Lung (tissue), 12 donors: ENCODE data around the gene TSC22D2. TPM values are rescaled to one million over a fixed set of nuclear protein-coding genes. Genes with fewer than 3 reads are reported as not detected.

ENCODE experiments used
- ATAC-seq: fragments of 200-7000 bp; cut with Tn5 transposase; one replicate; pipeline ENCODE4 v1.9.1; 2020; ENCODE audit warnings: moderate number of reproducible peaks; ENCODE audit not compliant: insufficient read depth, low FRiP score
- DNase-seq, 3 donors: peaks; one replicate each; pipeline ENCODE4 v3.0.0-alpha.2; 2013 to 2017
- H3K27ac ChIP-seq, 2 donors: one replicate each; pipeline ENCODE4 v1.5.1; 2013; ENCODE audit warnings: mild to moderate bottlenecking in 2 of 2, moderate library complexity in 2 of 2, control low read depth in 1 of 2, inconsistent platforms in 1 of 2, low read depth in 1 of 2, low read length in 1 of 2
- H3K27me3 ChIP-seq, 3 donors: one replicate each; pipeline ENCODE4 v1.5.1; 2013; ENCODE audit warnings: low read length in 2 of 3; ENCODE audit not compliant: control insufficient read depth in 3 of 3, insufficient read depth in 3 of 3
- H3K36me3 ChIP-seq, 4 donors: one replicate each; pipeline ENCODE4 v1.5.1; 2013; ENCODE audit warnings: low read length in 4 of 4, mild to moderate bottlenecking in 1 of 4, moderate library complexity in 1 of 4; ENCODE audit not compliant: control insufficient read depth in 4 of 4, insufficient read depth in 4 of 4
- H3K4me1 ChIP-seq, 5 donors: one replicate each; pipeline ENCODE4 v1.5.1; 2013; ENCODE audit warnings: low read length in 5 of 5, mild to moderate bottlenecking in 2 of 5, moderate library complexity in 1 of 5; ENCODE audit not compliant: control insufficient read depth in 5 of 5, insufficient read depth in 5 of 5
- H3K4me3 ChIP-seq: one replicate; pipeline ENCODE4 v1.5.1; 2013; ENCODE audit warnings: mild to moderate bottlenecking, control low read depth, moderate library complexity
- H3K9ac ChIP-seq, 2 donors: one replicate each; pipeline ENCODE4 v1.5.1; 2013; ENCODE audit warnings: low read length in 2 of 2, control low read depth in 1 of 2; ENCODE audit not compliant: insufficient read depth in 1 of 2
- H3K9me3 ChIP-seq, 4 donors: one replicate each; pipeline ENCODE4 v1.5.1; 2013; ENCODE audit warnings: low read length in 3 of 4, mild to moderate bottlenecking in 1 of 4, moderate library complexity in 1 of 4; ENCODE audit not compliant: control insufficient read depth in 4 of 4, insufficient read depth in 3 of 4
- CTCF ChIP-seq: IDR thresholded peaks from 2 replicates; pipeline ENCODE4 v1.5.1; 2012; ENCODE audit warnings: mild to moderate bottlenecking; ENCODE audit errors: control extremely low read depth, extremely low read depth
- WGBS, 2 donors: extraction: QIAGEN DNeasy Blood & Tissue Kit; methylation state at CpG; one replicate each; pipeline ENCODE4 v1.1.7; 2013; 5-methylcytosine and 5-hydroxymethylcytosine counted together
- polyA plus RNA-seq, 2 donors: library from polyadenylated mRNA; stranded (reverse); fragments of 200-250 nt; gene quantifications; one replicate each; pipeline ENCODE4 v1.2.1, GENCODE V29; 2013
- total RNA-seq, 2 donors: library from RNA; depleted of rRNA in 1 of 2; stranded (reverse); fragments of >200 nt in 1 of 2; gene quantifications; one replicate each; pipeline ENCODE4 v1.2.1, GENCODE V29; 2014 to 2021
- donor health status: control.
- donor health status: control.
- donor health status: Bipolar disorder and iron deficiency.
- donor health status: healthy.
- donor health status: DM: yes; HTN: yes; CAD: no.

Gene TSC22D2
- total and polyA plus RNA-seq, 4 donors = 8.8 to 57.7 (median 18.7) TPM

DNA sequence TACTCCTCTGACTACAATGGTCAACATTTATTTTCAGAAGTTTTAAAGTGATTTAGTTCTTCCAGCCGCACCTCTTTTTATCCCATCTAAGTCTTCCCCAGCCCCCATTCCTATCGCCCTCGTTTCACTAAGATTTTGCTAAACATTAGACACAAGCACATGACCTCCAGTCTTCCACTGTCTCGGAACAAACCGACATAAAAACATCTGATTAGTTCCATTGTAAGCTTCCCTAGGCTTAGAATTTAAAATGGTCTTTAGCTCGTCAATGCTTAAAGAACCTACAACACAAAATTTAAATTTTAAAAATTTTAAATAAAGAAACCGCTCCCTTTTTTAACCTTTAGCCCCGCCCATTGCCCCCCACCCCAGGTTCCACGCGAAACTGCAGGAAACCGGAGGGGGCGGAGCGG, 284 bp upstream of the TSC22D2 start:
- no peaks in the 10 kb centered on the region for H3K9me3 ChIP-seq
- WGBS, 2 donors = 0% methylated on average over 13 of the region's 13 CpGs
- H3K4me3 ChIP-seq = peak overlapping the region; percentile 93
- TF ChIP-seq CTCF = no peak
- H3K27ac ChIP-seq = peak overlapping the region; percentile 99
- DNase-seq (no peak), ATAC-seq (no peak)
- no peaks in the 10 kb centered on the region for H3K27me3 ChIP-seq
- peaks cover 0 to 15% (median 3%) of the 10 kb centered on the region in 5 donors for H3K4me1 ChIP-seq
- H3K36me3 ChIP-seq = peaks cover 0 to 36% (median 4%) of the 10 kb centered on the region in 4 donors
- H3K9ac ChIP-seq = peak overlapping the region; percentile 90 to 99

DNA sequence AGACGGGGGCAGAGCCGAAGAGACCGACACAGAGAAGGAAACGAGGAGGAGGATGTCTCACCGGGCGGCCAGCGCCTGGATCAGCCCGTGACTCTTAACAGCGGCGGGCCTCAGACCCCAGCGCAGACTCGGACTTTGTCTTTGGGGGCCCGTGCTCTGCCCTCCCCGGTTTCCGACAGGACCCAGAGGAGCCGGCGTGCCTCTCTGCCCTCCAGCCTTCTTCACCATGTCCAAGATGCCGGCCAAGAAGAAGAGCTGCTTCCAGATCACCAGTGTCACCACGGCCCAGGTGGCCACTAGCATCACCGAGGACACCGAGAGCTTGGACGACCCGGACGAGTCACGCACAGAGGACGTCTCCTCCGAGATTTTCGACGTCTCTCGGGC, 1.0 kb downstream of the TSC22D2 start:
- peaks cover 0 to 45% (median 5%) of the 10 kb centered on the region in 4 donors for H3K36me3 ChIP-seq
- H3K27me3 ChIP-seq = no peaks in the 10 kb centered on the region
- H3K4me1 ChIP-seq = peaks cover 0 to 23% (median 3%) of the 10 kb centered on the region in 5 donors
- no peak for TF ChIP-seq CTCF
- WGBS, 2 donors = 0 to 1% methylated on average over 30 of the region's 30 CpGs
- no peaks in the 10 kb centered on the region for H3K9me3 ChIP-seq
- ATAC-seq = no peak
- H3K4me3 ChIP-seq = peak overlapping the region; percentile 93
- H3K27ac ChIP-seq = peak overlapping the region; percentile 99
- no peak for DNase-seq
- H3K9ac ChIP-seq = peak overlapping the region; percentile 84 to 96

DNA sequence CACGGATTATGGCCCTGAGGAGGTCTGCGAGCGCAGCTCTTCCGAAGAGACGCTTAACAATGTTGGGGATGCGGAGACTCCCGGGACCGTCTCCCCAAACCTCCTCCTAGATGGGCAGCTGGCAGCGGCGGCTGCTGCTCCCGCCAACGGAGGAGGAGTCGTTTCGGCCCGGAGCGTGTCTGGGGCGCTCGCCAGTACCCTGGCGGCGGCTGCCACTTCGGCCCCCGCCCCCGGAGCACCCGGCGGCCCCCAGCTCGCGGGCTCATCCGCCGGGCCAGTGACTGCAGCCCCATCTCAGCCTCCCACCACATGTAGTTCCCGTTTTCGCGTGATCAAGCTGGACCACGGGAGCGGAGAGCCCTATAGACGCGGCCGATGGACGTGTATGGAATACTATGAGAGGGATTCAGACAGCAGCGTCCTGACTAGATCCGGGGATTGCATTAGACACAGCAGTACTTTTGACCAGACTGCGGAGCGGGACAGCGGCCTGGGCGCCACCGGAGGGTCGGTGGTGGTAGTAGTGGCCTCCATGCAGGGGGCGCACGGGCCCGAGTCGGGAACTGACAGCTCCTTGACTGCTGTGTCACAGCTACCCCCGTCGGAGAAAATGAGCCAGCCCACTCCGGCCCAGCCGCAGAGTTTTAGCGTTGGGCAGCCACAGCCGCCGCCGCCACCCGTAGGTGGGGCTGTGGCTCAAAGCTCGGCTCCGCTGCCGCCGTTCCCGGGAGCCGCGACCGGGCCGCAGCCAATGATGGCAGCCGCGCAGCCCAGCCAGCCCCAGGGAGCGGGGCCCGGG, 1.6 kb downstream of the TSC22D2 start:
- H3K27me3 ChIP-seq = no peaks in the 10 kb centered on the region
- 0 to 1% methylated on average over 71 to 72 of the region's 72 CpGs for WGBS, 2 donors

More for the DNA sequence above, 1.6 kb downstream of the TSC22D2 start:
- DNase-seq (peak; percentile 84 to 87 (median 86)), ATAC-seq (peak; percentile 43)
- H3K9ac ChIP-seq = peak overlapping the region; percentile 84 to 96
- peak overlapping the region; percentile 93 for H3K4me3 ChIP-seq
- H3K9me3 ChIP-seq = no peaks in the 10 kb centered on the region
- H3K36me3 ChIP-seq = peaks cover 0 to 47% (median 5%) of the 10 kb centered on the region in 4 donors
- H3K27ac ChIP-seq = peak overlapping the region; percentile 99
- TF ChIP-seq CTCF = peak; percentile 42
- H3K4me1 ChIP-seq = peaks cover 0 to 27% (median 3%) of the 10 kb centered on the region in 5 donors
